ENCODE measurements around the gene HLA-DOB. TPM values are rescaled to one million over a fixed set of nuclear protein-coding genes. Genes with fewer than 3 reads are reported as not detected.
A peak's percentile ranks its signal among the peaks of the same experiment; 100 is the strongest.

The HLA-DOB gene
- total RNA-seq, 1 donor from 2014 or later = 3.1 TPM

GRCh38 chr6:32852018-32852843 lies 35.4 kb upstream of the HLA-DOB start:
- intact Hi-C loops (cut with micrococcal nuclease) = loop anchor here (10.0 kb wide), 1 partner anchor 463 kb away; the partner anchor contains the start of genes TAPBP and ZBTB22
- Mint-ChIP-seq H3K4me3 (ENCODE audit: low read depth) (peak overlapping the region; percentile 99), H3K9me3 (no peaks in the 10 kb centered on the region), H3K27me3 (ENCODE audit: low read depth) (no peaks in the 10 kb centered on the region), H3K4me1 (ENCODE audit: low read depth) (peaks cover 63% of the 10 kb centered on the region), H3K36me3 (ENCODE audit: low read depth) (peaks cover 81% of the 10 kb centered on the region), H3K27ac (peak overlapping the region; percentile 84)
- DNase-seq (ENCODE audit: low spot score) = no peak

GRCh38 chr6:32851025-32851424 lies 34.2 kb upstream of the HLA-DOB start:
- Mint-ChIP-seq H3K4me1 (ENCODE audit: low read depth) (peaks cover 64% of the 10 kb centered on the region), H3K4me3 (ENCODE audit: low read depth) (peak overlapping the region; percentile 99), H3K27me3 (ENCODE audit: low read depth) (no peaks in the 10 kb centered on the region), H3K9me3 (no peaks in the 10 kb centered on the region), H3K27ac (peak overlapping the region; percentile 84), H3K36me3 (ENCODE audit: low read depth) (peaks cover 82% of the 10 kb centered on the region)
- no peak for DNase-seq (ENCODE audit: low spot score)
- intact Hi-C loops (cut with micrococcal nuclease) = loop anchor here (10.0 kb wide), 1 partner anchor 464 kb away; the partner anchor contains the start of genes TAPBP and ZBTB22

- Mint-ChIP-seq H3K27me3 (ENCODE audit: low read depth) (no peaks in the 10 kb centered on the region), H3K27ac (peak overlapping the region; percentile 17), H3K36me3 (ENCODE audit: low read depth) (peaks cover 85% of the 10 kb centered on the region), H3K4me3 (ENCODE audit: low read depth) (peak overlapping the region; percentile 56), H3K9me3 (no peaks in the 10 kb centered on the region), H3K4me1 (ENCODE audit: low read depth) (peaks cover 61% of the 10 kb centered on the region)
- intact Hi-C loops (cut with micrococcal nuclease) = loop anchor here (10.0 kb wide), 2 partner anchors 356 to 1014 kb away; partner anchors contain the start of genes HSD17B8, RING1, RXRB and SLC39A7
- no peak for DNase-seq (ENCODE audit: low spot score)
Measured at GRCh38 chr6:32849126-32849525, 32.3 kb upstream of the HLA-DOB start.

GRCh38 chr6:32847795-32848194 lies 31.0 kb upstream of the HLA-DOB start:
- Mint-ChIP-seq H3K27me3 (ENCODE audit: low read depth) (no peaks in the 10 kb centered on the region), H3K9me3 (no peaks in the 10 kb centered on the region), H3K4me1 (ENCODE audit: low read depth) (peaks cover 61% of the 10 kb centered on the region), H3K4me3 (ENCODE audit: low read depth) (peak overlapping the region; percentile 53), H3K27ac (peak overlapping the region; percentile 34), H3K36me3 (ENCODE audit: low read depth) (peaks cover 93% of the 10 kb centered on the region)
- no peak for DNase-seq (ENCODE audit: low spot score)
- intact Hi-C loops (cut with micrococcal nuclease) = loop anchor here (10.0 kb wide), 2 partner anchors 357 to 1013 kb away; partner anchors contain the start of genes HSD17B8, RING1, RXRB and SLC39A7

- Mint-ChIP-seq H3K36me3 (ENCODE audit: low read depth) (peaks cover 93% of the 10 kb centered on the region), H3K27me3 (ENCODE audit: low read depth) (no peaks in the 10 kb centered on the region), H3K4me1 (ENCODE audit: low read depth) (peaks cover 65% of the 10 kb centered on the region), H3K4me3 (ENCODE audit: low read depth) (peak overlapping the region; percentile 53), H3K27ac (peak overlapping the region; percentile 34), H3K9me3 (no peaks in the 10 kb centered on the region)
- intact Hi-C loops (cut with micrococcal nuclease) = loop anchor here (10.0 kb wide), 2 partner anchors 358 to 1012 kb away; partner anchors contain the start of genes HSD17B8, RING1, RXRB and SLC39A7
- DNase-seq (ENCODE audit: low spot score) = no peak
Measured at GRCh38 chr6:32847004-32847403, 30.2 kb upstream of the HLA-DOB start.

GRCh38 chr6:32845384-32845884 lies 28.6 kb upstream of the HLA-DOB start:
- Mint-ChIP-seq H3K9me3 (no peaks in the 10 kb centered on the region), H3K27me3 (ENCODE audit: low read depth) (no peaks in the 10 kb centered on the region), H3K27ac (peak overlapping the region; percentile 98), H3K4me1 (ENCODE audit: low read depth) (peaks cover 64% of the 10 kb centered on the region), H3K4me3 (ENCODE audit: low read depth) (peak overlapping the region; percentile 99), H3K36me3 (ENCODE audit: low read depth) (peaks cover 93% of the 10 kb centered on the region)
- intact Hi-C loops (cut with micrococcal nuclease) = loop anchor here (2.0 to 10.0 kb wide), 3 partner anchors 125 to 1011 kb away; partner anchors contain the start of genes HSD17B8, RING1, RXRB and SLC39A7
- peak; percentile 58 for DNase-seq (ENCODE audit: low spot score)

GRCh38 chr6:32844839-32845383 lies 28.1 kb upstream of the HLA-DOB start:
- no peak for DNase-seq (ENCODE audit: low spot score)
- peaks cover 64% of the 10 kb centered on the region for H3K4me1 Mint-ChIP-seq (ENCODE audit: low read depth)
- H3K36me3 Mint-ChIP-seq (ENCODE audit: low read depth) = peaks cover 93% of the 10 kb centered on the region
- H3K4me3 Mint-ChIP-seq (ENCODE audit: low read depth) = peak overlapping the region; percentile 99
- no peaks in the 10 kb centered on the region for H3K9me3 Mint-ChIP-seq
- H3K27ac Mint-ChIP-seq = peak overlapping the region; percentile 98
- no peaks in the 10 kb centered on the region for H3K27me3 Mint-ChIP-seq (ENCODE audit: low read depth)
- intact Hi-C loops (cut with micrococcal nuclease) = loop anchor here (1.0 to 10.0 kb wide), 4 partner anchors 8 to 1010 kb away; partner anchors contain the start of genes HSD17B8, RING1, RXRB and SLC39A7

GRCh38 chr6:32843979-32844838 lies 27.4 kb upstream of the HLA-DOB start, which contains the start of gene PSMB8:
TSS of gene PSMB8 (minus strand) at chr6:32844047. CDS start at chr6:32843996, 51 bp downstream.
- peaks cover 95% of the 10 kb centered on the region for H3K36me3 Mint-ChIP-seq (ENCODE audit: low read depth)
- intact Hi-C loops (cut with micrococcal nuclease) = loop anchor here (1.0 to 10.0 kb wide), 4 partner anchors 9 to 1009 kb away; partner anchors contain the start of genes HSD17B8, RING1, RXRB and SLC39A7
- DNase-seq (ENCODE audit: low spot score) = peak; percentile 96
- no peaks in the 10 kb centered on the region for H3K27me3 Mint-ChIP-seq (ENCODE audit: low read depth)
- peak within 1 kb of the TSS; percentile 98 for H3K27ac Mint-ChIP-seq
- peak within 1 kb of the TSS; percentile 99 for H3K4me3 Mint-ChIP-seq (ENCODE audit: low read depth)
- peaks cover 66% of the 10 kb centered on the region for H3K4me1 Mint-ChIP-seq (ENCODE audit: low read depth)
- H3K9me3 Mint-ChIP-seq = no peaks in the 10 kb centered on the region

GRCh38 chr6:32843331-32843978 lies 26.7 kb upstream of the HLA-DOB start:
- intact Hi-C loops (cut with micrococcal nuclease) = loop anchor here (10.0 kb wide), 2 partner anchors 361 to 1009 kb away; partner anchors contain the start of genes HSD17B8, RING1, RXRB and SLC39A7
- Mint-ChIP-seq H3K4me3 (ENCODE audit: low read depth) (peak overlapping the region; percentile 99), H3K36me3 (ENCODE audit: low read depth) (peaks cover 87% of the 10 kb centered on the region), H3K9me3 (no peaks in the 10 kb centered on the region), H3K27ac (peak overlapping the region; percentile 98), H3K4me1 (ENCODE audit: low read depth) (peaks cover 59% of the 10 kb centered on the region), H3K27me3 (ENCODE audit: low read depth) (no peaks in the 10 kb centered on the region)
- DNase-seq (ENCODE audit: low spot score) = no peak

- peaks cover 80% of the 10 kb centered on the region for H3K36me3 Mint-ChIP-seq (ENCODE audit: low read depth)
Measured at GRCh38 chr6:32842690-32843089, 25.9 kb upstream of the HLA-DOB start.

GRCh38 chr6:32842021-32842650 lies 25.3 kb upstream of the HLA-DOB start:
- no peaks in the 10 kb centered on the region for H3K27me3 Mint-ChIP-seq (ENCODE audit: low read depth)
- intact Hi-C loops (cut with micrococcal nuclease) = loop anchor here (10.0 kb wide), 2 partner anchors 363 to 1007 kb away; partner anchors contain the start of genes HSD17B8, RING1, RXRB and SLC39A7
- H3K4me1 Mint-ChIP-seq (ENCODE audit: low read depth) = peaks cover 51% of the 10 kb centered on the region
- H3K9me3 Mint-ChIP-seq = no peaks in the 10 kb centered on the region
- DNase-seq (ENCODE audit: low spot score) = no peak
- H3K4me3 Mint-ChIP-seq (ENCODE audit: low read depth) = peak overlapping the region; percentile 99
- H3K36me3 Mint-ChIP-seq (ENCODE audit: low read depth) = peaks cover 80% of the 10 kb centered on the region
- H3K27ac Mint-ChIP-seq = peak overlapping the region; percentile 98

More at GRCh38 chr6:32842690-32843089, 25.9 kb upstream of the HLA-DOB start:
- Mint-ChIP-seq H3K4me3 (ENCODE audit: low read depth) (peak overlapping the region; percentile 99), H3K9me3 (no peaks in the 10 kb centered on the region), H3K4me1 (ENCODE audit: low read depth) (peaks cover 51% of the 10 kb centered on the region), H3K27ac (peak overlapping the region; percentile 98), H3K27me3 (ENCODE audit: low read depth) (no peaks in the 10 kb centered on the region)
- intact Hi-C loops (cut with micrococcal nuclease) = loop anchor here (10.0 kb wide), 2 partner anchors 362 to 1008 kb away; partner anchors contain the start of genes HSD17B8, RING1, RXRB and SLC39A7
- no peak for DNase-seq (ENCODE audit: low spot score)
